HTR-8/SVneo (cell line): ENCODE measurements around the gene MAGEA12.
"Not testable (repeated sequence)": the region's sequence is repeated elsewhere in the genome, so short reads cannot be mapped to it uniquely, and the experiment has no call there.

Experiments
- DNase-seq: peaks from one replicate; pipeline ENCODE4 v3.0.0; 2011; ENCODE audit warnings: low spot score, mixed read lengths; ENCODE audit not compliant: insufficient read length
- FAIRE-seq: peaks from 2 replicates; lab custom pipeline; 2011; peaks lifted over from hg19 to GRCh38; lab: Jason Lieb, UNC

Gene MAGEA12

DNA sequence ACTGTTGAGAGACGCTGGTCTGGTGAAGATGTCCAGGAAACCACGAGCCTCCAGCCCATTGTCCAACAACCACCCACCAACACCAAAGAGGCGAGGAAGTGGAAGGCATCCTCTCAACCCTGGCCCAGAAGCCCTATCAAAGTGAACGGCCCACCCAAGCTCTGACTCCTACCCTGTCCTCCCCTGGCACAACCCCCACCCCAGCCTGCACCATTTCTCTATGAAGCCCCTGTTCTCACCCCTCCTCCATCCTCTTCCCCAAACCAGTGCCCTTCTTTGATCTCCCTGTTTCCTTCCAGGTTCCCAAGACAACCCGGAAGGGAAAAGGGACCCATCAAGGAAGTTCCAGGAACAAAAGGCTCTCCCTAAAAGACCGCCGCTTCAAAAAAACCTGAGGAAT, 26.0 kb downstream of the MAGEA12 start:
- not testable (repeated sequence) for DNase-seq, FAIRE-seq

DNA sequence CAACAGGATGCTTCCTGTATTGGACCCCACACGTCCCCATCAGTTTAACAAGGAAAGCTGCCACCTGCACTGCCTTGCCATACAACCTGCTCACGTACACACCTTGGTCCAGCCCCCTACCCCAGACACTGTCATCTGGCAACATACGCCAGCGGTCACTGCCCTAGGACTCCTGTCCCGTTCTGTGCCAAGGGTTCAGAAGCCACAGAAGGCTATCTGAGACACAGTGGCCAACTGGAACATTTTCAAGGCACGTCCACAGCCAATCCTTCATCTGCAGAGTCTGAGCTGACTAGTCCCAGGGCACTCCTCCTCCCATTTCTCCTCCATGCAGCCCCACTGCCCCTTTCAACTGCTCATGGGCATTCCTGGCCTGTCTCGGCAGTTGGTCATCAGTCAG, 28.0 kb downstream of the MAGEA12 start:
- not testable (repeated sequence) for DNase-seq, FAIRE-seq

DNA sequence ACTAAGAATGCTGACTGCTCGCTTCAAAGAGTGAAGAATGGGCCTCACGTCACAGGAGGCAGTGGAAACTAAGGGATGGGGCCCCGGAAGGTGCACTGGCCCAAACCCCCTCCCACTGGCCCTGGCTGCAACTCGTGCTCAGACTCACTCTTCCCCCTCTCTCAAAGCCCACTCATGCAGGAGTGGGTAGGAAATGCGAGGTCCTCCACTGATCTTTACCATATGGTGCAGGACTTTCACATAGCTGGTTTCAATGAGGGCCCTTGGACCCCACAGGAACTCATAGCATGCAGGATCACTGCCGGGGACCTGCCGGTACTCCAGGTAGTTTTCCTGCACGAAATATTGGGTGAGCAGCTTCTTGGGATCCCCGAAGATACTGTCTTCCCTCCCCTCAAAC, 33.0 kb downstream of the MAGEA12 start:
- DNase-seq, FAIRE-seq: not testable (repeated sequence)

DNA sequence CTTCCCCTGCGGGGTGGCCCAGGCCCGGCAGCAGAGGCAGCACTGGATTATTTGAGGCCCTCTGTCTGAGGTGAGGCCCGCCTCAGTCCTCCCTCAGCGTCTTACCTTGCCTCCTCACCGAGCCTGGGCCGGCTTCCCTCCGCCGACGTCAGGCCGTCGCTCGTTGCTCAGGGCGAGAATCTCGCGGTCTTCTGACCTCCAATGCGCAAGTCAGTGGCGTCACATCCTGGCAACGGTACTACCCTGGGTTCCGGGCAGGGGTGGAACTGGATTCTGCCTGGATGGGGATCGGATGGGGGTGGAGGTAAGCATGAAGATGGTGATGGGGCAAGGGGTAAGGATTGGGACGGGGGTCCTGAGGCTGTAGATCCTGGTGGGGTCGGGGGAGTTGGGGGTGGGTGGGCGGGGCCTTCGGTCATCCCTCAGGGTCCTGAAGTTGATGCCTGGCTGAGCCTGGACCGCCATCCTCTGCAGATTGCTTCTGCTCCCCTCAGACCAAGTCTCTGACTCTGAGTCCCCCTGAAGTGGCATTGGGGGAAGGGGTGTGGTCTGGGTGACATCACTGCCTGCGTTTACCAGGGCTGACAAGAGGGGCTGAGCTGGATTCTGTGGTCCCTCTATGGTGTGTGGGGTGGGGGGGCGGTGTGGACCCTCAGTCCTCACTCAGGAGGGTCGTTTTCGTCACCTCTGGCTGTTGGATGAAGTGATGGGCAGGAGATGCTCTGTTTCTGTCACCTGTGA, 36.2 kb downstream of the MAGEA12 start, which contains the start of gene MAGEA6:
MAGEA6 (minus strand) TSS at position 141 of the 741 bp plus-strand sequence. CDS start 2,039 bp downstream, outside the sequence.
- DNase-seq, FAIRE-seq: not testable (repeated sequence)

- not testable (repeated sequence) for DNase-seq, FAIRE-seq
These were observed 53.5 kb downstream of the MAGEA12 start for GRCh38 chrX:152787062-152787461.
